ENCODE results near the gene PGA4.

- TF ChIP-seq, protein P1, sequence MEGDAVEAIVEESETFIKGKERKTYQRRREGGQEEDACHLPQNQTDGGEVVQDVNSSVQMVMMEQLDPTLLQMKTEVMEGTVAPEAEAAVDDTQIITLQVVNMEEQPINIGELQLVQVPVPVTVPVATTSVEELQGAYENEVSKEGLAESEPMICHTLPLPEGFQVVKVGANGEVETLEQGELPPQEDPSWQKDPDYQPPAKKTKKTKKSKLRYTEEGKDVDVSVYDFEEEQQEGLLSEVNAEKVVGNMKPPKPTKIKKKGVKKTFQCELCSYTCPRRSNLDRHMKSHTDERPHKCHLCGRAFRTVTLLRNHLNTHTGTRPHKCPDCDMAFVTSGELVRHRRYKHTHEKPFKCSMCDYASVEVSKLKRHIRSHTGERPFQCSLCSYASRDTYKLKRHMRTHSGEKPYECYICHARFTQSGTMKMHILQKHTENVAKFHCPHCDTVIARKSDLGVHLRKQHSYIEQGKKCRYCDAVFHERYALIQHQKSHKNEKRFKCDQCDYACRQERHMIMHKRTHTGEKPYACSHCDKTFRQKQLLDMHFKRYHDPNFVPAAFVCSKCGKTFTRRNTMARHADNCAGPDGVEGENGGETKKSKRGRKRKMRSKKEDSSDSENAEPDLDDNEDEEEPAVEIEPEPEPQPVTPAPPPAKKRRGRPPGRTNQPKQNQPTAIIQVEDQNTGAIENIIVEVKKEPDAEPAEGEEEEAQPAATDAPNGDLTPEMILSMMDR (IDR thresholded peaks at IDR 0.05), result no peak
- TF ChIP-seq POLR2A (IDR thresholded peaks at IDR 0.05), result no peak
Measured at GRCh38 chr11:61277186-61278000, 55.2 kb downstream of the PGA4 start.

Measured in lower leg skin (tissue), 3 donors.